H1 (cell line): ENCODE data around the gene KHDRBS1.

ENCODE experiments used
- BRCA1 ChIP-seq: IDR thresholded peaks from 2 replicates; pipeline ENCODE4 v1.6.1; 2012; ENCODE audit warnings: low read depth, low read length, improper control_type of control experiment
- CREB1 ChIP-seq: IDR thresholded peaks from 2 replicates; pipeline ENCODE4 v1.6.1; 2012; ENCODE audit warnings: inconsistent platforms
- EP300 ChIP-seq, 2 experiments: IDR thresholded peaks; 1 replicate in 1 of 2; 2 replicates in 1 of 2; pipeline ENCODE4 v1.6.1; 2011 to 2012; ENCODE audit warnings: low read depth in 2 of 2, low read length in 2 of 2, mild to moderate bottlenecking in 2 of 2, borderline replicate concordance in 1 of 2, inconsistent platforms in 1 of 2, moderate library complexity in 1 of 2
- GTF2F1 ChIP-seq: IDR thresholded peaks from 2 replicates; pipeline ENCODE4 v1.6.1; 2012; ENCODE audit warnings: low read depth, low read length, improper control_type of control experiment, borderline replicate concordance
- SP2 ChIP-seq: IDR thresholded peaks from 2 replicates; pipeline ENCODE4 v1.6.1; 2012; ENCODE audit warnings: mild to moderate bottlenecking, low read length, inconsistent platforms
- TCF12 ChIP-seq: IDR thresholded peaks from 2 replicates; pipeline ENCODE4 v1.6.1; 2011; ENCODE audit warnings: low read depth, mild to moderate bottlenecking, low read length
- TF ChIP-seq, protein P1 (sequence below), 3 experiments: IDR thresholded peaks; 1 replicate in 2 of 3; 2 replicates in 1 of 3; pipeline versions ENCODE4 v1.5.1 to v1.6.1; 2011; ENCODE audit warnings: low read length in 3 of 3, mild to moderate bottlenecking in 3 of 3, inconsistent platforms in 2 of 3, low read depth in 1 of 3, moderate library complexity in 1 of 3; ENCODE audit not compliant: insufficient read depth in 1 of 3; ENCODE audit errors: control extremely low read depth in 1 of 3

GRCh38 chr1:31980835-31981455 lies 32.7 kb upstream of the KHDRBS1 start:
- TF ChIP-seq EP300 (IDR thresholded peaks at IDR 0.05; ENCODE audit: borderline replicate concordance in 1 of 2, low read depth in 2 of 2, low read length in 2 of 2) (no peak), TCF12 (no peak), SP2 (no peak), BRCA1 (no peak), GTF2F1 (no peak), CREB1 (no peak)
- TF ChIP-seq, protein P1, sequence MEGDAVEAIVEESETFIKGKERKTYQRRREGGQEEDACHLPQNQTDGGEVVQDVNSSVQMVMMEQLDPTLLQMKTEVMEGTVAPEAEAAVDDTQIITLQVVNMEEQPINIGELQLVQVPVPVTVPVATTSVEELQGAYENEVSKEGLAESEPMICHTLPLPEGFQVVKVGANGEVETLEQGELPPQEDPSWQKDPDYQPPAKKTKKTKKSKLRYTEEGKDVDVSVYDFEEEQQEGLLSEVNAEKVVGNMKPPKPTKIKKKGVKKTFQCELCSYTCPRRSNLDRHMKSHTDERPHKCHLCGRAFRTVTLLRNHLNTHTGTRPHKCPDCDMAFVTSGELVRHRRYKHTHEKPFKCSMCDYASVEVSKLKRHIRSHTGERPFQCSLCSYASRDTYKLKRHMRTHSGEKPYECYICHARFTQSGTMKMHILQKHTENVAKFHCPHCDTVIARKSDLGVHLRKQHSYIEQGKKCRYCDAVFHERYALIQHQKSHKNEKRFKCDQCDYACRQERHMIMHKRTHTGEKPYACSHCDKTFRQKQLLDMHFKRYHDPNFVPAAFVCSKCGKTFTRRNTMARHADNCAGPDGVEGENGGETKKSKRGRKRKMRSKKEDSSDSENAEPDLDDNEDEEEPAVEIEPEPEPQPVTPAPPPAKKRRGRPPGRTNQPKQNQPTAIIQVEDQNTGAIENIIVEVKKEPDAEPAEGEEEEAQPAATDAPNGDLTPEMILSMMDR (IDR thresholded peaks at IDR 0.05; ENCODE audit: control extremely low read depth in 1 of 3, insufficient read depth in 1 of 3, low read depth in 1 of 3, low read length in 3 of 3) = no peak
